ENCODE data around the gene FUT9.

GRCh38 chr6:96186516-96187195, 170.9 kb downstream of the FUT9 start:
- TF ChIP-seq CTCF (conservative IDR thresholded peaks at IDR 0.05; ENCODE audit: low read length), result no peak
- TF ChIP-seq EZH2phosphoT487 (IDR thresholded peaks at IDR 0.05; ENCODE audit: borderline replicate concordance, low read depth, low read length), result no peak
